GM18526 (cell line): ENCODE measurements around the gene RSRC1.

Experiments used
- POLR2A ChIP-seq: IDR thresholded peaks from 3 replicates; pipeline ENCODE4 v1.6.1; 2011; ENCODE audit not compliant: insufficient read length; ENCODE audit errors: extremely low read depth

RSRC1 gene

GRCh38 chr3:158522221-158523136, 412.6 kb downstream of the RSRC1 start:
- no peak for TF ChIP-seq POLR2A

DNA sequence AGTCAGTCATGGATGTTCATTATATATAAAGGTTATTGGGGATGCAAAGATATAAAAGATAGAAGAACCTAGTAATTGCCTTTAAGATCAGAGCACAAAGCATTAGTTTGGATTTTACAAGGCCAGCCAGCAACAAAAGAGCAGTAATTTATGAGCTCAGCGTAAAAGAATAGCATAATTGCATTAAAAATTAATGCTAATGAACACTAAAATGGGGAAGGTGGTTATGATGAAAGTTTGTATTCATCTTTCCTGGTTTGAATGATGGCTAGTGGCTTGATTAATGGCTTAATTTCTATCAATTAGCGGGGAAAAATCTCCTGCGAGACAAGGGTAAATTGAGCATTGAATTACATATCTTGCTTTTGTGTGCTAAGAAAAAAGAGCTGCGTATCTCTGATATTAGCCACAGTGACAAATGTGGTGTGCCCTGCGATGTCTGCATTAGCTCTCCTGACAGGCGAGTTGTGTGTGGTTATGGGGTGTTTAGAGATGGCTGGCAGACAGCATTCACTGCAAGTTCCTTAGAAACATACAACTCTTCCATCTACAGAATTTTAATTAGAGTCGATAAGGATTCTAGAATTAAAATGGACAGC, 418.3 kb downstream of the RSRC1 start:
- no peak for TF ChIP-seq POLR2A

- no peak for TF ChIP-seq POLR2A
Observed at GRCh38 chr3:158531334-158531733, 421.4 kb downstream of the RSRC1 start.

- TF ChIP-seq POLR2A, result no peak
Observed at GRCh38 chr3:158532099-158532734, 422.3 kb downstream of the RSRC1 start.

- TF ChIP-seq POLR2A, result no peak
Observed at GRCh38 chr3:158535918-158536317, 426.0 kb downstream of the RSRC1 start.

DNA sequence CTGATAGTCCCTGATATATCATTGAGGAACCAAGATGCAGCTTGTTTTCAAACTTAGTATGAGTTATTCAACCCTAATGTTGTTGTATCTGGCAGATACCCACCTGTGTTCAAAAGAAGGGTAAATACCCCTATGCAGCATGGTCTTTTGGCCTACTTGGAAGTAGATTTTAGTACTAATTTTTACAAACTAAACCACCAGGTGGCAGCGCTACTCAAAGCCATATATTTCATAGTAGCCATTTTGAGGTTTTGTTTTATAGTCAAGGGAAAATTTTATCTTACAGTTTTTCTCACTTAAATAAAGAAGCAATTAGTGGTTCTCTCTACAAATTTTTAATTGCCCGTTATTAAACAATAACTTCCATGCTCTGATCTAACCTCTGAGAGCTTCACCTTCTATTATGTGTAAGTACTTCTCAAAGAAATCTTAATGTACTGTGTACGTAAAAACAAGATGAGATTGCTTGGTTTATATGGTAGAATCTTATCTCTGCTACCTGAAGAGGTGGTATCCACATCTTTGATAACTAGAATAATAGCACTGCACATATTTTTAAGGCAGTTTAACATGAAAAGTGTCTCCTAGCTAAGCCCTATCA, 429.6 kb downstream of the RSRC1 start:
- no peak for TF ChIP-seq POLR2A

DNA sequence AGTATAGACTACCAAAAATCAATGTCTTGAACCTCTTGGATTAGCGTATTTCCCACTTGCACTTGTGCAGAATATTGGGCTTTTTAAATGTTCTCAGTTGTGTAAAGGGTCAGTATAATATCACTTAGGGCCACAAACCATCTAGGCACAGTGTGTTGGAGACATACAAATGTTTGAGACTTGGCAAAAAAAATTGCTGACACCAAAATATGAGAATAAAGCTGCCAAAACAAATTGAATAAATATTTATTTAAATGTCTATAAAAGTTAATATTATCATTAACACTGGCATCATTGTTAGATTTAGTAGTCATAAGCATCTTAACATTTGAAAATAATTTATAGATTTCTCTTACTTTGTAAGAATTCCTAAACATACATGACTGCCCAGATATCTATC, 430.2 kb downstream of the RSRC1 start:
- no peak for TF ChIP-seq POLR2A

DNA sequence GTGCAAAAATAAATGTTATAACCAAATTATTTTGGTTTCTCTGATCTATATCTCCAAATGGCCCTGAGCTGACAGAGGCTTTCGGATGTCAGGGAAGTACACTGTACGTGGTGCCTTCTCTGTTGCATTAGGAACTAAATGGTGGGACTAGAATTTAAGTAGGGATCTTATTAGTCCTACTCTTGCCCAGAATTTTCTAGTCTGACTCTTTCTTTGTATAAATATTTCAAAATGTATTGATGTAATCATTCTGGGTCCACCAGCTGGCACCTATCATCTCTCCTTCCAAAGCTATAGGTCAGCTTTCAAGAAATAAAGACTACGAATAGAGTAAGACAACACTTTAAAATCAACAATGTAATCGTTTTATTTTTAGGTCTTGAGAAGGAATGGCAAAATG, 438.8 kb downstream of the RSRC1 start:
- TF ChIP-seq POLR2A, result no peak

DNA sequence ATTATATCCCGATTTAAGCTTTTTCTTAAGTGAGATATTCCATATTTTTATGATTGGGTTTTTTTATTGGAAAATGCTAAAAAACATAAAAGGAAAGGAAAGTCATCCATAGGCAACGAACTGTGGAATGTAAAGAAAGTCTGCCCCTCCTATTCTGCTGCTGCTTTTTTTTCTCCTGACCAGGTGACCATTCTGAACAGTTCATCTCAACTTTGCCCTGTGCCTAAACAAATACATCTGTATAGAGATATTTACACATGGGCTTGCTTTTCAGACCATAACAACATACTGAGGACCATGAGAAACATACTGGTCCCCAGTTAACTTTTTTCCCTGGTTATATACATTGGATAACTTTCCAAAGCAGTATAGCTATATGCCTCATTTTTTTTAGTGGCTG, 442.2 kb downstream of the RSRC1 start:
- TF ChIP-seq POLR2A, result no peak

- no peak for TF ChIP-seq POLR2A
Observed at GRCh38 chr3:158559504-158559903, 449.6 kb downstream of the RSRC1 start.

- no peak for TF ChIP-seq POLR2A
Observed at GRCh38 chr3:158560979-158561378, 451.1 kb downstream of the RSRC1 start.

- TF ChIP-seq POLR2A, result no peak
Observed at GRCh38 chr3:158562674-158563073, 452.8 kb downstream of the RSRC1 start.

GRCh38 chr3:158563076-158563475, 453.2 kb downstream of the RSRC1 start:
- TF ChIP-seq POLR2A, result no peak

GRCh38 chr3:158565076-158565475, 455.2 kb downstream of the RSRC1 start:
- no peak for TF ChIP-seq POLR2A

GRCh38 chr3:158568784-158569183, 458.9 kb downstream of the RSRC1 start:
- no peak for TF ChIP-seq POLR2A

DNA sequence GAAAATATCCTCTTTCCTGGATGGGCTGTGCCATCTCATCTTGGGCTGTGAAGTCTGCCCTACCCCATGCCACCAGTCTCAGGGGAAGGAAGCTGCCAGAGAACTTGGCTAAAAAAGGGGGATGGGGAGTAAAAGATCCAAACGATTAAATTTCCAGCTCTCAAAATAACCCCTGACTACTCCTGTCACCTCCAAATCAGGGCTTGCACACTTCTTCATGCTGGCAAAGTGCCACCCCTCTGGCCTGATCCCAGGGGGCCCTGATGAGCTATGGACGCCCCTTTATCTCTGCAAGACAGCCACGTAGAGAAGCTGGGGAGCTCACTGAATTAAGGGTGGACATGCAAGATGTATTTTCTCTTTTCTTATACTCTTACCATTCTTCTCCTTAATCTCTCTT, 459.9 kb downstream of the RSRC1 start:
- no peak for TF ChIP-seq POLR2A
